NCI-H2196 treated with DMSO at 0.1 percent for 48 hours (cell line): ENCODE measurements around the gene TEX14.

Experiments
- DNase-seq: peaks from one replicate; lab custom pipeline; 2025; ENCODE audit not compliant: unreplicated experiment; lab: John Stamatoyannopoulos, UW

The TEX14 gene

DNA sequence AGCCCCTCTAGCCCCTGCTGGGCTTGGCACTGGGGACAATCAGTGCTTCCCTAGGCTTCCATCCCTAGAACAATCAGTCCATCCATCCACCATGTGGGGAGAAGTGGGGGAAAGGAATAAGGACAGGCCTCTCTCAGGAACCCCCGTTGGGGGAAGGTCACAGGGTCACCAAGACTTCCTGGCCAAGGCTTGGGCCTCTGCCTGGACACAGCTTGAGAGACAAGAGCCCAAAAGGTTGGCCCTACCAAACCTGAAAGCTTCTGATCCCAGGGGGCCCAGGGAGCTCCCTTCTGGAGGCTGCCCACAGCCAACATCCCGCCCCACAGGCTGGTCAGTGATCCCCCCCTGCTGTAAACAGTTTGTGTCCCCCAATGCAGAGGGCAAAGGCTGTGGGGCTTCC lies 161.2 kb downstream of the TEX14 start:
- DNase-seq = no peak

DNA sequence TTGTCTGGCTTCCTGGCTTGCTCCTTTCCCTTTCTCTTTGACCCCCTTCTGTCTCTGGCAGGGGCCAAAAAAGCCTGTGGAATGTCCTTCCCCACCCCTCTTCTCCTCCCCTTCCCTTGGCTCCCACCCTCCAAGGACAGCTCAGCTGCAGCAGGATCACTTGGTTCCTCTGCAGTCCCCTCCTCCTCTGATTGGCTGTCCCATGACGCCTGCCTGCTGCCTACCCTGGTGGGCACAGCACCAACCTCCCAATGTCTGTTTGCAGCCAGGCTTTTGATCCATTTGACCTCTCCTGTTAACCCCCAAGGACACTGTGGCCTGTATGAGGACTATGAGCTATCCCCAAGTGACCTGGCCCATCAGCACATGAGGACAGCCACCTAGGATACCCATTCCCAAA lies 162.6 kb downstream of the TEX14 start:
- no peak for DNase-seq

DNA sequence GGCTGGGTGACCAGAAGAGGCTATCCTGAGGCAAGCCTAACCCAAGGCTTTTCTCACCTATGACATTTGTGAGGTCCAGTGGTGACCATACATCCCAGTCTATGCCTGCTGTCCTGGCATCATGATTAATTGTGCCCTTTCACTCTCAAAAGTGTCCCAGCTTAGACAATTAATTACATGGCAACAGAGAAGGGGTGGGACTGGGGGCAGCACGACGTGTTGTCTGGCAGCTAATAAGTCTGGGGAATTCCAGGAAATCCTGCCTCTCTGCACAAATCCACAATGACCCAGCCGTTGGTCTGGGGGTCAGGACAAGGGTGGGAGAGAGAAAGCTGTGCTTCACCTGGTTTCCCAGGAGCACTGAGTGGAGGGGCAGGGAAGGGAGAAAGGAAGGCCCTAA lies 163.4 kb downstream of the TEX14 start:
- DNase-seq = no peak

DNA sequence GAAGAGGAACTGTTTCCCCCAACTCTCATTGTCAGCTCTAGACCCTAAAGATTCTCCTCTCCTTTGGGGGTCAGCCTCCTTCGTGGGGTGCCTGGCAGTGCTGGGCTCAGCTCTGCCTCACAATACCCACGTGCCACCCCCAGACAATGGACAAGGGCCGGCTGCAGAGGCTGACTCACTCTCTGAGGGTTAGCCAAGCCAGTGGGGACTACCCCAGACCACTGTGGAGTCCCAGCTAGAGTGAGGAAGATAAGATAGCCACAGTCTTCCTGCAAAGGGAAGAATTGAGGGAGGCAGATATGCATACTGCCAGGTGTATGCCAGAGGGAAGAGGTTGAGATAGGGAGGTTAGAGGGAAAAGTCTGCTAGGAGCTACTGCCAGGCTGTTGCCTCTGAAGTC lies 163.9 kb downstream of the TEX14 start:
- no peak for DNase-seq

DNA sequence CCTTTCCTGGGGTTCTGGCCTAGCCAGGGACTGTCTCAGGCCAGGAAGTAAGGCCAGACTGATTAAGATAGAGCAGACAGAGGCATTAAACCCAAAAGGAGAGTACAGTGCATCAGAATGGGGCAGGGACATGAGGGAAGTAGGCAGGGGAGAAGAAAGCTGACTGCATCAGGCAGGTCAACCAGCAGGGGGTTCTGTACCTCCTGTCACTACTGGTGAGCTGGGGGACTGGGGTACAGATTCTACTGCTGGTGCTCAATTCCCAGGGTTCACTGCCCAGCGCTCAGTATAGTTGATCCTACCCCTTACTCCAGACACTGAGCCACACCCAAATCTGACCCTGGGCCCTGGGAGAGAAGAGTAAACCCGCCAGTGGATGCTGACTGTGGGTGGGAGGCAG lies 164.5 kb downstream of the TEX14 start:
- no peak for DNase-seq

DNA sequence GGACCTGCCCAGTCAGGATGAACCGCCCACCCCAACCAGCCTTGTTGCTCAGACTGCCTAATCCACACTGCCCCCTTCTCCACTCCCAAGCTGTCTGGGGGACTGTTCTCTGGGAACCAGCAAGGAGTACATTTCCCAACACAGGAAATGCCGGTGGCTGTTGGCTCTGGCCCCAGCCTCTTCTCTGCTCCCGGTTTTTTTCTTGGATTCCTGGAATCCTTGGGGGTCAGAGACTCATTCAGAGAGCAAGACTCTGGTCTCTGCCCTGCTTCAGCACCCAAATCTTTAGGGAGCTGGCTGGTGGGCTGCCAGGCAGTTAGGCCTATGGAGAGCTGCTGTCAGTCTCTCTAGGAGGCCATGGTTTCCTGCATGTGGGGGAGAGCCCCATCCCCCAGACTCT lies 166.6 kb downstream of the TEX14 start:
- DNase-seq = no peak

DNA sequence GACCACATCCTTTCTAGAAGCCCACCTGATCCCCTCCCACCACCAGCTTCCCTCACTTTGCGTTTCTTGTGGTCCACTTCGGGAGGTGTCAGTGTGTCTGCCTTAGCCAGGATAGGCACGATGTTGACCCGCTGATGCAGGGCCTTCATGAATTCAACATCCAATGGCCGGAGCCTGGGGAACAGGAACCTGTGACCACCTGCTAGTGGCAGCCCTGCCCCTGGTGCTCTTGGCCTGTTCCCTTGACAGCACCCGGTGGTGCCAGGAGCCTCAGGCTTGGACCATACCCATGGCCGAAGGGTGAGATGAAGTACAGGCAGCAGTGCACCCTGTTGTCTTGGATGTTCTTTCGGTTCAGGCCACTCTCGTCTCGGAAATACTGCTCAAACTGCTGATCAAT lies 170.2 kb downstream of the TEX14 start:
- no peak for DNase-seq

DNA sequence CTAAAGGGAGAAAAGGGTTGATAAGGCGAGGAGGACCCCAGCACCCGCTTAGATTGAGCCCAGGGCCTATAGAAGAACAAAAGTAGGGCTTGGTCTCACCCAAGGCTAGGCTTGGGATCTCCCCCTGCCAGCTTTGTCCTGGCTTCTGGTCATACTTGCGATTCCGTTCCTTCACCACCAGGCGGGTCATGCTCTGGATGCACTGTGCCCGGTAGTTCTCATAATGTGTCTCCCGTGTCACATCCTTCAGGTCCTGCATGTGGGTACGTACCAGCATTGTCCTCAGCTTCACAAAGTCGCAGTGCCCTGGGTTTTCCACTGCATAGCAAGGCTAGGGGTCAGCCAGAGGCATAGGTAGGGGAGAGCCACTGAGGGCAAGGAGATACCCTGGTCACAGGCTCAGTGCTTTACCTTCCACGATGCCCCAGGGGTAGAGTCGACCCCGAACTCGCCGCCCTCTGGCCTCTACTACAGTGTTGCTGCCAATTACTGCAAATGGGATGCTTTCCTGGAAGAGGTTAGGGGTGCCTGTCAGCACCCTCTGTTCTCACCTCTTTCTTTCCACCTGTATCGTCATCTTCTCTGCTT lies 170.9 kb downstream of the TEX14 start:
- DNase-seq = no peak

DNA sequence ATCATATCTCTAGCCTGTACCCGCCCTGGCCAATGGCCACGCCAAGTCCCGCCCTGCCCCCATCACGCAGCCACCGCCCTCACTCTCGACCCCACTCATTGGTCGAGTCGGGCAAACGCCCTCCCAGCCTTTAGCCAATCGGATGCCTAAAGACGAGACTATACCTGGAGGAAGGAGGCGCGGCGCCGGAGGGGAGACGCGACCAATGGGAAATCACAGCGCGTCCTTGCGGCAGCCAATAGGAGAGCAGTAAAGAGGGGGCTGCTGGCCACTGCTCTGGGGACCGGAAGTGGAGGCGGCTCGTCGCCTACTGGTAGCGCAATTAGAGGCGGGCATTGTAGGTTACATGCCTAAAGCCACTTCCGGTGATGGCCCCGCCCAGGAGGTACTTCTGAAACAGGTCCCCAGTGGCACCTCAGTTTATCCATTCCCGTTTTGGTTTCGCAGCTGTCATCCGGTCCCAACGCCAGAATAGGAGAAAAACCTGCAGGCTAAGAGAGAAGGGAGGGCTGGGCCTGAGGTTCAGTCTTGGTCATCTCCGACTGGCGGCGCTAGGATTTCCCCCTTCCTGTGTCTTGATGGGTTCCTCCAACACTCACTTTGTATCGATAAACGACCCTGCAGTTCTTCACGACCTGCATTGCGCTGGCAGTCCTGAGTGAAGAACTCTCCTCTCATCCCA lies 173.8 kb downstream of the TEX14 start:
- peak; percentile 100 for DNase-seq

DNA sequence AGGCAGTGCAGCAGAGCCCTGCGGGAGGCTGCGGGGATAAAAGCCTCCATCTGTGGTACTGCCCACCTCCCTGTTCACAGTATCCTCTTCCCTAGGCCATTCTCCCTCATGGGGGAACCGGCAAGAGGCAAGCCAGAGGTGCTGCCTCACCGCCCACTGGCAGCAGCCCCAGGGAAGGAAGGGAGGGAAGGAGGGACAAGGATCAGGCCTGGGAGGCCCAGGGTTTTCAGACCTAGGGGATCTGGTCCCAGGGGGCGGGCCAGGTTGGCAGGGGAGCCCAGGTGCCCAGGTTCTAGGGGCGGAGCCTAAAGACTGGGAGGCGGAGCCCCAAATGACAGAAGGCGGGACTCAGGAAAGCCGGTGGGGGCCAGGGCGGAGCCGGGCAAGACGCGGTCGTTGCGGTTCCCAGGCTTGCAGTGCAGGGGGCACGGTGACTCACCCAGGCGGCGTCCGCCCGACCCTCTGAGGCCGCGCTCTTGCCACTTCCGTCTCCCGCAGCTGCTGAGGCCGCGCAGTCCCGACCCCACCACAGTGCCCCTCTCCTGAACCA lies 174.4 kb downstream of the TEX14 start:
- DNase-seq = no peak

DNA sequence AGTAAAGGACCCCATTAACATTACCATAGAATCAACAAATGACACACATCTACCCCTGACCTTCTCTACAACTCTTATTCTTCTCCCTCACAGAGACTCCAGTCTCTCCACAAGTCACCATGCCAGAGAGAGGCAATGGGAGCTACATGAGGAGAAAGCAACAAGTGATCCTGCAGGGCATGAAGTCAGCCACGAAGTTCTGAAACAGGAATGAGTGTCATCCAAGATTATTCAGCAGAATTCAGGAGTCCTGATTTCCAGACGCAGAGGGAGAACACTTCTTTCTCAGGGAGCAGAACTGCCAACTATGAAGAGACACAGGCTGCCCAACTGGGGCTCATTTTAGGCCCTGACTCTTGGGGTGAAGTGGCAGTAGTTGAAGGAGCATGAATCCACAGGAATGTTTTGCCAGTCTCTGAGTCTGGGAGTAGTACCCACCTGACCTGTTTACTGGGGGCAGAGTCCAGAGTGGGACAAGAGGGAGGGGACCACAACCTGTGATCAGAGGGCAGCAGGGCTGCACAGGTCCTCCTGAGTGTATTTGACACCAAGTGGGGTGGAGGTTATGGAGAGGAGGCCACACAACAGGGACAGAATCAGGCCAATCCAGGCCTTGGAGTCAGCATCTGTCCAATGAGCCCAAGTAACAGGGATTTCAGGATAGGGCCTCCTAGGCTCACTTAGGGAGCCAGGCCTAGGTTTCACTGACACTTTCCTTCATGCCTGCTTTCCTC lies 175.0 kb downstream of the TEX14 start:
- no peak for DNase-seq

DNA sequence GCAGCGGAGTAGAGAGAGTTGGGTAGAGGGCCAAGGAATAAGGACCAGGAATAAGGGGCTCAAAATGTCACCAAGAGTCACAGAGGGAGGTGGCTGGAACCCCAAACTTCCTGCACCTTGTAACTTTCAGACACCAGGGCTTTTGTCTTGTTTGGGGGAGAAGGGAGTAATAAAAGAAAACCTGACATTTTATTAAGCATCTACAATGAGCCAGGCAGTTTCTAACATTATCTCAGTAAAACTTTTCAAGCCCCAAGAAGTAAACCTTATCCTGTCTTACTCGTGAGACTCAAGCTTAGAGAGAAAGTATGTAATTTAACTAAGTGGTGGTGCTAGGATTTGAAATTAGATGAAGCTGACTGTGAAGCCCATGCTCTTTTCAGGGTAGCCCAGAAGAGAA lies 176.6 kb downstream of the TEX14 start:
- DNase-seq = no peak

DNA sequence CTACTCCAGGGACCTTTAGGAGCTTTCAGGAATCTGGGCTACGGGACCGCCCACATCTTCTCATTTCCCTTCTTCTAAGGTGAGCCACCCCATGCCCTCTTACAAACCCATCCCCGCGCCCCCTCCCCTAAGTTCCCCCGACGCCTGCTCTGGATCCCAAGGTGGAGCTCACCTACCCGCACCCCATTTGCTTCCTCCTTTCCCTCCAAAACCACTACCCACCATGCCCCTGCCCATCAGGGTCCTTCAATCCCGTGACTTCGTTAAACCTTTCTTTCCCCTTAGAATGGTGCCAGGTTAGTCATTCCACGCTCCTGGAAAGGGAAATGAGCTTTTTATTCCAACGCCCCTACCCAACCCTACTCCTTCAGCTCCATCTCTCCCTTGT lies 177.1 kb downstream of the TEX14 start:
- DNase-seq = no peak

DNA sequence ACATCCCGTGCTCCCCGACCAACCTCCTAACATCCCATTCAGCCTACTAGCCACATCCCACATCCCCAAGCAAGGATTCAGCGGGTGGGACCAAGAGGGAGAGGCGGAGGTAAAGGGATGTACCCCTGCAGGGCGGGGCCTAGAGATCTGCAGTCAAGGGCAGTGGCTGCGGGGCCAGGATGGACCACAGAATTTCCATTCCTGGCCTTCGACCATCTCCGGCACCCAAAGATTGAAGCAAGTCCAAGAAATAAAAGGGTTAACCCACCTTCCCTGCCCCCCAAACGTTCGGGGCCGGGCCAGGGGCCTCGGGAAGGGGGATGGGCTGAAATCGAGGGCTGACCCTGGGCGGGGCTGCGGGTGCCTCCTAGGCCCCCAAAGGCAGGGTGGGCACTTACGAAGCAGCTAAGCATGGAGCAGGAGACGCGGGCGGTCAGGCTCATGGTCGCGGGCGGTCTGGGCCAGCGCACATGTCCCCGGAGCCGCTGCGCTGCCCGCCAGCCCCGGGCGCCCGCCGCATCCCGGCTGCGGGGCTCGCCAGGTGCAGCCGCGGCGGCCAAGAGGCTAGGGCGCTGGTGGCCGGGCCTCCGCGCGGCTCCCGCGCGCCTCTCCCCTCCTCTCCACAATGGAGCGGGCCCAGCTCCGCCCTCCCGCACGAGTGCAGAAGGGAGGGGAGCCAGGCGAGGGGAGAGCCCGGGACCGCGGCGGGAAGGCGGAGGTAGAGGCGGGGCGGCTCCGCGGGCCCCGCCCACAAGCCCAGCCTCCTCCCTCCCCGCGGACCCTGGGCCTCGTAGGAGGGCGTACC lies 177.7 kb downstream of the TEX14 start, which contains the start of gene MTMR4:
TSS of gene MTMR4 (minus strand) at position 674 of the 805 bp plus-strand sequence. CDS start at position 443, 231 bp downstream.
- peak; percentile 78 for DNase-seq

DNA sequence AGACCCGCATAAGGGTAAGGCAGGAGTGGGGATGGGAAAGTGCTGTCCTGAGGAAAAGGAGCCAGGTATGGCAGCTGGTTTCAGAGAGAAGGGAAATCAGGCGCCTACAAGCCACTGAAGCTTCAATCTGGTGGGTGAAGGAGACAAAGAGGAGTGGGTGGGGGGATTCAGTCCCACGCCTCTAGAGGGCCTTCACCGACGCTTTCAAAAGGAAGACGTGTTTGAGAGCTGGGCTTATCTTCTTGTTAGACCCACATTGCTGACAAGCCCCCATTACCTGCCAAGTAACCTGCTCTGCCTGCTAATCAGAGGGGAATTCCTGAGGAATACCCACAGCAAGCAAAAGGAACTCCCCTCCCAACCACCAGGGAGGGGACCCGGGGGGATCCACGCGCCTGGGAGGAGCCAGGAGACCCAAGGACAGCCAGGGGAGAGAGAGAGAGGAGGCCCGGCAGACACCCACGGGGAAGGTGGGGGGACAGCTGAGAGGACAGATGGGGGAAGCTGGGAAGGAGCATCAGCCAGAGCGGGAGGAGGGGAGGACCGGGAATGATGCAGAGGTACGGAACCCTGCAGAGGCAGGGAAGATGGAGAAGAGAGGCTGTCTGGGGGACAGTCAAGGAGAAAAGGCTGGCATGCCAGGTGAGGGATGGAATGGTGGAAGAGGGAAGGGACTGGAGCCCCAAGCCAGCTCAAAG lies 178.4 kb downstream of the TEX14 start:
- DNase-seq = no peak

DNA sequence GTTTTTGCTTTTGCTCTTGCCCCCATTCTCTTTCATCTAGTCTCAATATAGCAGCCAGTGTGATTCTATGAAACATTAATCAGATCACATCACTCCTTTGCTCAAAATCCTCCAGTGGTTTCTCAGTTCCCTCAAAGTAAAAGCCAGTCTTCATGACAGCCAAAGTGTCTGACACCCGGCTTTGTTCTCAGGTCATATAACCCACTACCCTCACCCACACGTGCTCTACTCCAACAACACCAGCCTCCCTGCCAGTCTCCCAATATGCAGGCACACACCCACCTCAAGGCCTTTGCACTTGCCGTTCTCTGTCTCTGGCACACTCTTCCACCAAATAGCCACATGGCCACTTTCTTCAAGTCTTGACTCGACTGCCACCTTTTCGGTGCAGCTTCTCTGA lies 181.8 kb downstream of the TEX14 start:
- no peak for DNase-seq

DNA sequence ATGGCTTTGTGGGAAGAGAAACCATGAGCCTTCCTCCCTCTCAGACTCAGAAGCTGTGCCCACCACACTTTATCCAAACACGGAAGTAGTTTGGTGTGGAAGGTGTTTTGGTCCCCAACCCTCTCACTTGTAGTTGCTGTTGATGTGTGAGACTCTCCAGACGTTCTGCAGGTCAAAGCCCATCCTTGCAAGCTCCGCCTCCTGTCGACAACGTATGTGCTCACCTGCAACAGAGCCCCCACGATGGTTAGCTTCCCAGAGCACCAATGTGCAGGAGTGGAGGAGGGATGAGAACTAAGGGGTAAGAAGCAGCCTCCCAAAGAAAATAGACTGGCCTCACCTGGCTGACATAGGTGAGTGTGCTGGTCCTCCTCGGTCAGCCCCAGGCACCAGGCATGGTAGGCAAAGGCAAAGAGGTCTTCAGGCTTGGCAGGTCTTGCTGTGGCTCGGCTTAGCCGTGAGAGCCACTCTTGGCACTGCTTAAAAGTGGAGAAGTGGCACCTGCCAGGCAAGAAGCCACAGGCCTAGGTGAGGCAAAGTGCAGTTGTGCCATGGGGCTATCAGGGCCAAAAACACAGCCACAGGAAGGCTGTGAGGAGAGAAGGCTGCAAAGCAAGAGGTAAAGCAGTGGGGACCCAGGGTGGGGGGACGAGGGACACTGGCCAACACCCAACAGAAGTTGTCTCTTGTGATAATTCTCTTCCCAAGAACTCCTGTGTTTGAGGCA lies 183.3 kb downstream of the TEX14 start:
- no peak for DNase-seq

DNA sequence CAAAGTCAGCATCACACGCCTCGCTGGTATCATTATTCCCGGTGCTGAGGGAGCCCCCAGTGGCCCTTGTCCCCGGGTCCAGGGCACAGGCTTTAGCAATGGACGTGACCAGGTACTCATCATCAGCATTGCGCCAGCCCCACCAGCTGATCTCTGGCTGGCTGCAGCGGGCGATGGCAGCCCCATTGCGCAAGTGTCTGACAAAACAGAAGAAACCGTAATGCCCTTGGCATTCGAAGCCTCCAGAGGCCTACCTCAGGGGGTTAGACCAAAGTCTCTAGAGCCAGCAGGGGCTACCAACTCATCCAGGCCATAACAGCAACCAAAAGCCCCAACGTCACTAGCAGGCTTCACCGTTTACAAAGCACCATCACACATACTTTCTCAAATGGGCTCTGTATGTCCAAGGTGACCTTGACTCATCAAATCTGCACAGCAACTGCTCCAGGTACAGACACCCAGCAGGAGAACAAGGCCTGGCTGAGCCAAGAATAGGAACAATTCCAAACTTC lies 184.7 kb downstream of the TEX14 start:
- no peak for DNase-seq
